ENCODE measurements around the gene TLK2.
A peak's percentile ranks its signal among the peaks of the same experiment; 100 is the strongest.

Gene TLK2

DNA sequence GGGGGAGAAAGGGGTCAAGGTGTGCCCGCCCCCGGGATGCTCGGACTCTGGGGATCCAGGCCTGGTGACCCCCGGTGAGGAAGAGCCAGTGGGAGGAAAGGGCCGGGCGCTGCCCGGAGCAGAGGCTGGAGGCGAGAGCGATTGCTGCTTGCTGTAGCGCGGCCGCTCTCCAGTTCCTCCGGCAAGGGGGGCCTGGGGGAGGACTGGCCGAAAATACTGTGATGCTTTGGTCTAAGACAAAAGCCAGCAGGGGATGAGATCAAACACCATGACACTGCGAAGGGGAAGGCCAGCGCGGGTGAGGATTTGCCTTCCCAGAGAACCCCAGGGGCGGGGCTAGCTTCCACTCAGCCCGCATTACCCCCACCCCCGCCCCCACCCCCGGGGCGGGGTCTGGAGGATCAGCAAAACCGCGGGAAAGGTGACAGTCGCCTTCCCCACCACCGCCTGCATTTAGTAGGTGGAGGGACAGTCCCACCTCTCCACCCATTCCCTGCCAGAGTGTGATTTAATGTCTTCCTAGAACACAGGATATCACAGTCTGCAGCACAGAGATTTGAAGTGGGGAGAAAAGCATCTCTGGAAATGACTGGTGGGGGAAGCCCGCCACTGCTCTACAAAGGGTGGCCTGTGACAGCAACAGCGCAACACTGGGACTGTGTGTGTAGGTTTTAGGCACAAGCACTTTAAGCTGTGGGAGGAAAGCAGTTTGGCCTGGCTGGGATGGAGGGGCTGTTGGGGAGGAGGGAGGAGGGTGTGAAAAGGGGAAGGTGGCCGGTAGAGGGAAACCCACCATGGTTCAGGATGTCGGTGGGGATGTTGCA lies 174.6 kb downstream of the TLK2 start:
- peak in 22 of 56 donors; percentile 10 to 59 (median 23) for DNase-seq

DNA sequence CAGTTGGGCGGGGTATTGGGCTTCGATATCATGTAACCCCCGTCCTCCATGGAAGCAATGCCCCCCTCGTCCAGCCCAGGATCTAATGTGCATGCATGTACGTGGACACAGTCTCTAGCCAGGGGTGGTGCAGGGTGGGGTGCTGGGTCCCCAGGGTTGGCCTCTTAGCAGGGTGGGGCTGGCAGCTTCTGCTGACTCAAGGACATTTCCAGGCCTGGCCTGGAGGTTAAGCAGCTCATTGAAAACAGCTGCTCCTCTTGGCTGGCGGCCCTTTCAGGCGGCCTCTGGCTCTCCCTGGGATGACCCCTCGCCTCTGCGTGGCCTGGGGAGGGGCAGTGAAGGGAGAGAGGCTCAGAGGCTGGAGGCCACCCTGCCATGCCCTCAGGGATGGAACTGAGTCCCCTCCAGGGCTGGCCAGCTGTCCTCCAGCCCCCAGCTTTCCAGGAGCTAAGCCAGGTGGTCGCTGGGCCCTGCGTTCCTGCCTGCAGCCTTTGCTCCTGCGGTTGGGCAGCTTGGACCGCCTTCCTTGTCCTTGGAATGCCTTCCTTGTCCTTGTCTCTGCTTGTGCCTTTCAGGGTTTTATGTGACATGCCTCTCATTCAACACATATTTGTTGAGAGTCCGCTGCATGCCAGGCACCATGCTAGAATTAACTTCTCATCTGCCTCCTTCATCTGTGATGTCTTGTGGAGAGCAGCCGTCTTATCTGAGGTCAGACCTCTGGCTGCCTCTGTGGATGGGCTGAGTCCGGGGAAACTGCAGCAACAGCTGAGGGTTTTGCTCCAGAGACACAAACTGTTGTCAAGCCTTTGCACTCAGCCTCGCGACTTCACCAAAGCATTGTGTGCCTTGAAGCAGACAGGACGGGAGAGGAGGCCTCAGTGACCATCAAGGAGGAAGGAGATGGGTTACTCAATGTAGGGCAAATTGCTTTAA lies 175.5 kb downstream of the TLK2 start:
- DNase-seq = no peak

DNA sequence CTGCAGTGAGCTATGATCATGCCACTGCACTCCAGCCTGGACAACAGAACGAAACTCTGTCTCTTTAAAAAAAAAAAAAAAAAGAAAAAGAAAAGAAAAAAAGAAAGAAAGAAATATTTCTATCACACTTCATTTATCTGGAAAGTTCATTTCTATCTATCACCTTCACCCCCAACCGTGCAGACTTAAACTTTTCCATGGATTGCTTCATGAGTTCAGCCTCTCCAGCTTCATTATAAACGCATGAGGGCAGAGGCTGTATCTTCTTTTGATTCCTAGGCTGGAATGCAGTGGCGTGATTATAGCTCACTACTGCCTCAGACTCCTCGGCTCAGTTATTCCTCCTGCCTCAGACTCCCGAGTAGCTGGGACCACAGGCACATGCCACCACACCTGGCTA lies 177.0 kb downstream of the TLK2 start:
- DNase-seq = no peak

DNA sequence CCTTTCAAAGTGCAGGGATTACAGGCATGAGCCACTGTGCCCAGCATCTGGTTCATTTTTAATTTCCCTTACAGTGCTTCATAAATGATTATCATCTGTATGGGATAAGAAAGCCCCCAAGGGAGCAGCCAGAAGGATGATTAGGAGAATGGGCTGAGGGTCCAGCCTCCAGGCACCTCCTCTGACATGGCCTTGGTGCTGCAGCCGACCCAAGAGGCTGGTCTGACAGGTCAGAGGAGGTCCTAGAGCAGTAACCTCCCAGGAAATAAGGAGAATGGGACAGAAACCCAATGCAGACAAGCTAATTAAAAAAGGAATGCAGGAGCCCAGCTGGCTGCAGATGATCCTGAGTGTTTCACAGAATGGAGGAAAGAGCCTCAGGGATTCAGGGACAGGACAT lies 177.8 kb downstream of the TLK2 start:
- DNase-seq = no peak

DNA sequence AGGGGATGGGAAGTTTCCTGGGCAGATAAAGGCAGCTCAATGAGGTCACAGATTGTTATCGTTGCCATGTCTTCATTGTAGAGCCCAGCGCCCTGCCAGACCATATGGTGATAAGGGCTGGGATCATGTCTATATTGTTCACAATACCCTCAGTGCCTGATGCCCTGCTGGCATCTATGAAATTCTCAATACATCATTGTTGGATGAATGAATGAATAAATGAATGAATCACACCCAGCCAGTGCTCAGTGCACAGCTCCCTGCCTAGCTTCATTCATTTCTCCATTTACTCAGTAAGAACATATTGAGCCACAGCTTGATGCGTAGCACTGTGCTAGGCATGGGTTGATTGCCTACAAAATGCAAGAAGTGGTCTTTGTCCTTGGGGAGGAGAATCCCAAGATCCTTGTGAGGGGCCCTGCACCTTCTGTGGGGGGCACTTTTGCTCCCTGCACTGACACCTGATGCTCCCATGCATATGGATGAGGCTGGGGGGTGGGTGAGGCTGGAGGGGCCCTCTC lies 178.6 kb downstream of the TLK2 start:
- no peak for DNase-seq

DNA sequence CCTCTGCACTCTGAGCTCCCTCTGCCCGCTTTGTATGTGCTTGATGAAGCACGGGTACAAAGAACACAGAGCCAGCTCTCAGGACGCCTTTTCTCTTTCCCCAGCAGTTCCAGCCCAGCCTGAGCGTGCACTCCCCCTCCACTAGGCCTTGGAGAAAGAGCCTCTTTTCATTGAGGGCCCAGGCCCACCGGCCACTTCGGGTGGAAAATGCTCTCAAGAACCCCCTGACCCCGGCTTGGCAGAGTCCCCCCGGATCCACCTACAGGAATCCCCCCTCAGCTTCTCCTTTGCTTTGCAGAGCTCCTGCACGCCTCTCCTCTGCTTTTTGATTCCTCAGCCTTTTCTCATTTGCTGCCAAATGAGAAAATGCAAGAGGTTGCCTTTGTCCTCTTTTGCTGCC lies 179.1 kb downstream of the TLK2 start:
- no peak for DNase-seq

DNA sequence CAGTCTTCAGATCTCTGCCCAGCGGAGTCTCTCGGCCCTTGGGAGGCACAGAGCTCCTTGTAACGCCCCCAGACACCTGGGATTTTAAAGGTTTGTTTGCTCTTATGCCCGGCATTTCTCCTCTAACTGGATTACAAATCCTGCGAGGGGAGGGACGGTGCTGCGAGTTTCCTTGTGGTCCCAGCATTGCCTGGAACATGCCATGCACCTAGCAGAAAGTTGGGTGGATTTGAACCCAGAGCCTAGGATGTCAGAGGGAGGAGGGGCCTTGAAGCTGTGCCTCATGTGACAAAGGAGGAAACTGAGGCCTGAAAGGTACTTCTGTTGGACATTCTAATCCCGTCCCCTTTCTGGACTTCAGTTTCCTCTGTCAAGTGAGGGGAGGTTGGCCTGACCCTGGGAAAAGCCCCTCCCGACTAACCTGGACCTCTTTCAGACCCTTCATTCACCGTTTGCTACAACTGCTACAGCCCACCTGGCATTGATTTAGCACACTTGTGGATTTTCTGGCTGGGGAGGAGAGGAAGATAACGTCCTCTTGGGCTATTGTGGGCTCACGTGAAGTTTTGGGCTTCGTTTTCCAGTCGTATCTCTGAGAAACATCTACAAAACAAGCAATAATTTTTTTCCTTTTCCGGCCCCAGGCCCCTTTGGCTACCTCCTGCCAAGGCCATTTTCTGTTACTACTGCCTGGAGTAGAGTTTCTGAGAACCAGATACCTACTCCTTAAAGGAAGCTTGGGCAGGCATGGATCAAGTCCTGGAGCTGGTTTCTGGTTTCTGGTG lies 179.7 kb downstream of the TLK2 start:
- no peak for DNase-seq

DNA sequence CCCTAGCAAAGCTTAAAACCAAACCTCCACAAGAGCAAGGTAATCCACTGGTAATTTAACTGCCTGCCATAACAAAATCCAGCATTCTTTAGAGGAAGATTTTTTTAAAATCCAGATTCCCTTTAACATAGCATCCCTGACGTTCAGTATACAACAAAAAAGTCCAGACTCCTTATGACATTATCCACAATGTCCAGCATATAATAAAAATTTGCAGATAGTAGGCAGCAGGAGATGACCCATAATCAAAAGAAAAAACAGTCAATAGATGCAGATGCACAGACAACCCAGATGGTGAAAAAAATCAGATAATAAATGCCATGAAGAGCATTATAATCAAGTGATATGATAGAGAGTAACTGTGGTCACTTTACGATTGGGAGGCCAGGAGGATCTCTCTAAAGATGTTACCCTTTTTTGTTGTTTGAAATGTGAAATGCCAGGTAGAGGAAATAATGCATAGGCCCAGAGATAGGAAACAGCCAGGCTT lies 182.0 kb downstream of the TLK2 start:
- no peak for DNase-seq

DNA sequence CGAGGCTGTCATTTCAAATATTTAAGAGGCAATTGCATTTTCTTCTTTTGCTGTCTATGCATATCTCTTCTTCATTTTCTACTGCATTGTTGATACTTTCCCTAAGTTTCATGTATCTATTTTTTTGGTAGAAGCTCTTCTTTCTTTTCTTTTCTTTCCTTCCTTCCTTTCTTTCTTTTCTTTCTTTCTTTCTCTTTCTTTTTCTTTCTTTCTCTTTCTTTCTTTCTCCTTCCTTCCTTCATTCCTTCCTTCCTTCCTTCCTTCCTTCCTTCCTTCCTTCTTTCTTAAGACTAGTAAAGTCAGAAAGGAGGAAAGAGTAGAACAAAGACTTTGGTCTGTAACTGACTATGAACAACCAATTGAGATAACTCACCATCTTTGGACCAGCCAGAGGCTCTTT lies 182.7 kb downstream of the TLK2 start:
- DNase-seq = no peak

DNA sequence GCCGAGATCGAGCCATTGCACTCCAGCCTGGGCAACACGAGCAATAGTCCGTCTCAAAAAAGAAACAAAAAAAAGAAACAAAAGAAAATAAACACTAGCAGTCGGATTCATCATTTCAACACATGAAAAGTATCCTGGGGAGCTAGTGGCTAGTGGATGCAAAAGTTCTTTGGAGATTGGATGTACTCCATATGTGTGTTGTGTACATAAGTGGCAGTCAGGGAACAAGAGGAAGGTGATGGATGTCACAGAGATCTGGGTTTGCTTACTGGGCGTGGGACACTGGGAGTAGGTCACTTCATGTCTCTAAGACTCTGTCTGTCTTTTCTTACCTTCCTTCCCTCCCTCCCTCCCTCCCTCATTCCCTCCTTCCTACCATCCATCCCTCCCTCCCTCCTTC lies 184.2 kb downstream of the TLK2 start:
- DNase-seq = no peak
